Measurements from ENCODE around the gene GPR156. TPM values are rescaled to one million over a fixed set of nuclear protein-coding genes. Genes with fewer than 3 reads are reported as not detected.
A peak's percentile ranks its signal among the peaks of the same experiment; 100 is the strongest.

Gene GPR156
- total and polyA plus RNA-seq, 2 donors (not counting 3 experiments of a cell fraction or from before 2014, with no cell fraction given): 0.14 to 0.27 TPM

DNA sequence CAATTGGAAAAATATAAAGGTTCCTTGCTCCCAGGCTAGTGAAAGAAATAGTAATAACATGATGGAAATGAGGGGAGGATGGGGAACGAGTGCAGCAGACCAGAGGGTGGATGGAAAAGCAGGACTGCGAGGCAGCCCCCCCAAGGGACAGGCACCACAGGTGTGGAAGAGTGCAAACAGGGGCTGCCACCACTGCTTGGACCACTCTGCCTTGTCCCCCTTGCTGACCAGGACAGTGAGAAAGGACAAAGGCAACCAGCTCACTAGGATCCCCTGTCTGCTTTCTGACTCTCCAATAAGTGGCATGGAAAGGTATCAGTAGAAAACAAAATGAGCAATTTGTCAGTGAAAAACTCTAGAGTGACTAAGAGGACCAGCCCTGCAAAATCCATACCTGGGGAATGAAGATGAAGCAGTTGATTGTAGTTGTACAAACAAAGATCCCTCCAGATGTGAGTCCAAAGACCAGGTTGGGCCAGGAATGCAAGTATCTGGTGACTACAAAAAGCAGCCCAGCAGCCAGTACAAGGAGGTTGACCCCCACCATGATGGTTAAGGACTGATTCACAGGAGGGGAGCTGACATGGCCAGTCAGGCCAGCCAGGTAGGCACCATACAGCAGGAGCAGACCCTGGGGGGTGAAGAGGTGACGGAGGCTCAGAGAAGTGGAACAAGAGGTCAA lies 104.2 kb downstream of the GPR156 start:
- no peaks in the 10 kb centered on the region for H3K36me3 ChIP-seq (ENCODE audit: control insufficient read depth in 2 of 2, extremely low read depth in 1 of 2, insufficient read depth in 2 of 2, low read length in 2 of 2)
- H3K9ac ChIP-seq (replicated peaks; ENCODE audit: extremely low read depth, insufficient read depth, low read length): no peak overlapping the region
- no peaks in the 10 kb centered on the region for H3K9me3 ChIP-seq (replicated peaks; ENCODE audit: control insufficient read depth, insufficient read depth, low read length)
- ChIA-PET CTCF (interaction anchor here (2.3 kb wide), 1 partner anchor 289 kb away, joined by 13 read pairs; no protein-coding TSS in a partner anchor), POLR2A (no interaction called here)
- intact Hi-C loops (cut with micrococcal nuclease) (no loop called here), dilution Hi-C loops (cut with MboI; ENCODE audit: extremely low pct_ligation_motif_present, low sequenced_read_pairs) (no loop called here)
- H3K27me3 ChIP-seq (ENCODE audit: control insufficient read depth in 2 of 2, insufficient read depth in 2 of 2, low read length in 2 of 2): no peaks in the 10 kb centered on the region
- no peak overlapping the region for H2AFZ ChIP-seq (ENCODE audit: low read depth, low read length)
- H3K27ac ChIP-seq (ENCODE audit: insufficient read depth, low read depth, low read length): no peak overlapping the region
- no peaks in the 10 kb centered on the region for H3K79me2 ChIP-seq (ENCODE audit: control insufficient read depth, insufficient read depth, low read length)
- H4K20me1 ChIP-seq (replicated peaks; ENCODE audit: control insufficient read depth, extremely low read depth, insufficient read depth, low read length): no peaks in the 10 kb centered on the region
- no peak overlapping the region for H3K4me3 ChIP-seq (replicated peaks in 1 of 3; ENCODE audit: insufficient read depth in 1 of 3, low read depth in 1 of 3, low read length in 3 of 3)
- no peak overlapping the region for H3K4me2 ChIP-seq (ENCODE audit: insufficient read depth, low read length)
- no peak for TF ChIP-seq EZH2 (IDR thresholded peaks at IDR 0.05; ENCODE audit: borderline replicate concordance, low read depth, low read length, severe bottlenecking)
- TF ChIP-seq, protein P1, sequence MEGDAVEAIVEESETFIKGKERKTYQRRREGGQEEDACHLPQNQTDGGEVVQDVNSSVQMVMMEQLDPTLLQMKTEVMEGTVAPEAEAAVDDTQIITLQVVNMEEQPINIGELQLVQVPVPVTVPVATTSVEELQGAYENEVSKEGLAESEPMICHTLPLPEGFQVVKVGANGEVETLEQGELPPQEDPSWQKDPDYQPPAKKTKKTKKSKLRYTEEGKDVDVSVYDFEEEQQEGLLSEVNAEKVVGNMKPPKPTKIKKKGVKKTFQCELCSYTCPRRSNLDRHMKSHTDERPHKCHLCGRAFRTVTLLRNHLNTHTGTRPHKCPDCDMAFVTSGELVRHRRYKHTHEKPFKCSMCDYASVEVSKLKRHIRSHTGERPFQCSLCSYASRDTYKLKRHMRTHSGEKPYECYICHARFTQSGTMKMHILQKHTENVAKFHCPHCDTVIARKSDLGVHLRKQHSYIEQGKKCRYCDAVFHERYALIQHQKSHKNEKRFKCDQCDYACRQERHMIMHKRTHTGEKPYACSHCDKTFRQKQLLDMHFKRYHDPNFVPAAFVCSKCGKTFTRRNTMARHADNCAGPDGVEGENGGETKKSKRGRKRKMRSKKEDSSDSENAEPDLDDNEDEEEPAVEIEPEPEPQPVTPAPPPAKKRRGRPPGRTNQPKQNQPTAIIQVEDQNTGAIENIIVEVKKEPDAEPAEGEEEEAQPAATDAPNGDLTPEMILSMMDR (IDR thresholded peaks at IDR 0.05; ENCODE audit: extremely low read depth in 1 of 2, insufficient read depth in 1 of 2, low read depth in 1 of 2, low read length in 2 of 2): no peak
- DNase-seq (ENCODE audit: low read depth, low spot score): no peak
- H3K9me1 ChIP-seq (replicated peaks; ENCODE audit: control insufficient read depth, extremely low read depth, insufficient read depth, low read length): no peaks in the 10 kb centered on the region
- FAIRE-seq: no peak
- H3K4me1 ChIP-seq (ENCODE audit: control insufficient read depth, extremely low read depth, insufficient read depth, low read length): peaks cover 22% of the 10 kb centered on the region
- no TSS peak for BruUV-seq (replicated peaks)

GRCh38 chr3:120177707-120178306 lies 107.2 kb downstream of the GPR156 start:
- H3K27ac ChIP-seq (ENCODE audit: insufficient read depth, low read depth, low read length): peak overlapping the region; percentile 72
- intact Hi-C loops (cut with micrococcal nuclease) (loop anchor here (1.0 kb wide), 1 partner anchor 83 kb away; no protein-coding TSS in a partner anchor), dilution Hi-C loops (cut with MboI; ENCODE audit: extremely low pct_ligation_motif_present, low sequenced_read_pairs) (no loop called here)
- H3K4me2 ChIP-seq (ENCODE audit: insufficient read depth, low read length): peak overlapping the region; percentile 64
- FAIRE-seq: peak; percentile 64
- H3K27me3 ChIP-seq (ENCODE audit: control insufficient read depth in 2 of 2, insufficient read depth in 2 of 2, low read length in 2 of 2): no peaks in the 10 kb centered on the region
- no TSS peak for BruUV-seq (replicated peaks)
- no peaks in the 10 kb centered on the region for H4K20me1 ChIP-seq (replicated peaks; ENCODE audit: control insufficient read depth, extremely low read depth, insufficient read depth, low read length)
- no peaks in the 10 kb centered on the region for H3K36me3 ChIP-seq (ENCODE audit: control insufficient read depth in 2 of 2, extremely low read depth in 1 of 2, insufficient read depth in 2 of 2, low read length in 2 of 2)
- H3K4me3 ChIP-seq (replicated peaks in 1 of 3; ENCODE audit: insufficient read depth in 1 of 3, low read depth in 1 of 3, low read length in 3 of 3): no peak overlapping the region
- no peak for TF ChIP-seq GATA2 (IDR thresholded peaks at IDR 0.05; ENCODE audit: insufficient read depth, insufficient read length, low read depth, low read length)
- peak overlapping the region; percentile 85 for H2AFZ ChIP-seq (ENCODE audit: low read depth, low read length)
- H3K4me1 ChIP-seq (ENCODE audit: control insufficient read depth, extremely low read depth, insufficient read depth, low read length): peaks cover 23% of the 10 kb centered on the region
- ChIA-PET CTCF (interaction anchor here (0.8 to 3.7 kb wide), 6 partner anchors 18 to 364 kb away, joined by 3 to 23 read pairs (median 4); no protein-coding TSS in a partner anchor), POLR2A (interaction anchor here (5.1 kb wide), 1 partner anchor 83 kb away, joined by 37 read pairs; the partner anchor contains the start of gene GSK3B)
- DNase-seq (ENCODE audit: low read depth, low spot score): peak; percentile 13
- H3K9me1 ChIP-seq (replicated peaks; ENCODE audit: control insufficient read depth, extremely low read depth, insufficient read depth, low read length): no peaks in the 10 kb centered on the region
- H3K9ac ChIP-seq (replicated peaks; ENCODE audit: extremely low read depth, insufficient read depth, low read length): peak overlapping the region; percentile 47
- no peaks in the 10 kb centered on the region for H3K79me2 ChIP-seq (ENCODE audit: control insufficient read depth, insufficient read depth, low read length)
- H3K9me3 ChIP-seq (replicated peaks; ENCODE audit: control insufficient read depth, insufficient read depth, low read length): no peaks in the 10 kb centered on the region

Data from endothelial cell of umbilical vein (primary cell).